Subcutaneous adipose tissue (tissue), 4 donors: ENCODE results near the gene DYNC1I1. TPM values are rescaled to one million over a fixed set of nuclear protein-coding genes. Genes with fewer than 3 reads are reported as not detected.

ENCODE experiments used
- CTCF ChIP-seq: fragments of 450-650 bp; IDR thresholded peaks from one replicate; pipeline ENCODE4 v1.5.1; 2016; ENCODE audit warnings: low read depth, mild to moderate bottlenecking, control low read depth, antibody characterized with exemption, moderate library complexity
- total RNA-seq, 4 donors: library from RNA; depleted of rRNA; stranded (reverse); fragments of >200 nt; gene quantifications; one replicate each; pipeline ENCODE4 v1.1.0, GENCODE V29; 2016

The DYNC1I1 gene
- total RNA-seq, 4 donors from 2014 or later = 4.5 to 8.1 (median 5.1) TPM

GRCh38 chr7:95874541-95875265 is 102.3 kb downstream of the DYNC1I1 start:
- no peak for TF ChIP-seq CTCF

- TF ChIP-seq CTCF = no peak
Observed at GRCh38 chr7:95875519-95875918, 103.2 kb downstream of the DYNC1I1 start.

- no peak for TF ChIP-seq CTCF
Observed at GRCh38 chr7:95878677-95879076, 106.3 kb downstream of the DYNC1I1 start.

- no peak for TF ChIP-seq CTCF
Observed at GRCh38 chr7:95881597-95881996, 109.2 kb downstream of the DYNC1I1 start.

- TF ChIP-seq CTCF = no peak
Observed at GRCh38 chr7:95883217-95883616, 110.9 kb downstream of the DYNC1I1 start.

GRCh38 chr7:95886501-95887090 is 114.2 kb downstream of the DYNC1I1 start:
- no peak for TF ChIP-seq CTCF

- TF ChIP-seq CTCF = no peak
Observed at GRCh38 chr7:95893484-95893883, 121.1 kb downstream of the DYNC1I1 start.
